Measurements from ENCODE around the gene KRT36. TPM values are rescaled to one million over a fixed set of nuclear protein-coding genes. Genes with fewer than 3 reads are reported as not detected.

Gene KRT36
- total and polyA plus RNA-seq, 2 donors (not counting 1 experiment from before 2014, with no cell fraction given), result not detected

DNA sequence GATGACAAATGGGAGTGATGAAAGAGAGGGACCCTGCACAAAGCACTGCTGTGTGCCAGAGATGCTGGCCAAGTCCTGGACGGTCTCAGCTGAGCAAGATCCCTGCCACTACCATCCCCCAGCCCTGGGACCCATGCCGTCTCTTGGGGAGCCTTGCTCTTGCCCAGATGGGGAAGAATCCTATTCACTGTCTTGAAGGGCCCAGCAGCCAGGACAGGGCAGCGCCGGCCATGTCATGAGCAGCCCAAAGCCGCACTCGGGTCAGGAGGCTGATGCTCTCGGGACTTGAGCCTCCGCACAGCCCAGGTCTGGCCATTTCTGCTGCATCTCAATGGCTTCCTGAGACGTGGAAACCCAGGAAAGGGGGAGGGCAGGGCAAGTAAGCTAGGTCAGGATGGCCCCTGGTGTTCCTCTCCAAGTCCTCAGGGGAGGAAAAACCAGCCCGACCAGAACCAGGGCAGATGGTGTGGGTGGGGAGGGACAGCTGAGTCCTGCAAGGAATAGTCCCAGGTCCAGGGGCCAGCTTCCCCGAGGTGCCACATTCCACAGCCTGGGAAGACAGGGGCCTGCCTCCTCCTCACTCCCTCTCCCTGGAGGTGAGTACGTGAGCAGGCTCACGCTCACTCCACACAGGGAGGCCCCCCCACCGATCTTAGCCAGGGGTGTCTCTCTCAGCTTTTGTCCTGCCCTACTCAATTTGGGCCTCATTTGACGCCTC, 46.2 kb upstream of the KRT36 start:
- no peak for DNase-seq
- Histone ChIP-seq H2AFZ (ENCODE audit: insufficient read depth, low read depth, low read length, poor library complexity, severe bottlenecking) (no peak overlapping the region), H3K79me2 (ENCODE audit: control insufficient read depth, insufficient read depth, low read length) (no peaks in the 10 kb centered on the region), H4K20me1 (ENCODE audit: control insufficient read depth, insufficient read depth, low read length, poor library complexity, severe bottlenecking) (no peaks in the 10 kb centered on the region), H3K27me3 (replicated peaks in 1 of 4; ENCODE audit: control extremely low read depth in 1 of 4, control insufficient read depth in 3 of 4, insufficient read depth in 4 of 4, low read length in 3 of 4) (peaks cover 0 to 15% (median 3%) of the 10 kb centered on the region in 4 experiments), H3K9me3 (ENCODE audit: control extremely low read depth in 1 of 3, control insufficient read depth in 2 of 3, insufficient read depth in 1 of 3, low read length in 2 of 3) (no peaks in the 10 kb centered on the region), H3K9ac (ENCODE audit: low read length) (no peak overlapping the region), H3K4me1 (ENCODE audit: control insufficient read depth in 2 of 2, insufficient read depth in 2 of 2, low read length in 2 of 2) (no peaks in the 10 kb centered on the region), H3K27ac (ENCODE audit: low read length in 2 of 2) (no peak overlapping the region), H3K36me3 (replicated peaks in 1 of 2; ENCODE audit: control extremely low read depth in 1 of 2, control insufficient read depth in 1 of 2, extremely low read depth in 1 of 2, insufficient read depth in 2 of 2, low read length in 1 of 2) (no peaks in the 10 kb centered on the region), H3K4me2 (replicated peaks; ENCODE audit: low read depth, low read length, poor library complexity, severe bottlenecking) (no peak overlapping the region), H3K4me3 (ENCODE audit: control extremely low read depth in 1 of 5, extremely low read depth in 1 of 5, insufficient read depth in 1 of 5, low read depth in 2 of 5, low read length in 4 of 5) (no peak overlapping the region)
- no peak for ATAC-seq (ENCODE audit: low read depth)
- Mint-ChIP-seq H3K9me3 (ENCODE audit: insufficient read depth) (no peaks in the 10 kb centered on the region), H3K27ac (no peak overlapping the region), H3K27me3 (peaks cover 59% of the 10 kb centered on the region), H3K4me3 (no peak overlapping the region), H3K4me1 (no peaks in the 10 kb centered on the region)
- intact Hi-C loops (cut with micrococcal nuclease), result no loop called here
- TF ChIP-seq EZH2 (IDR thresholded peaks at IDR 0.05; ENCODE audit: borderline replicate concordance, insufficient read depth, low read depth, low read length, poor library complexity, severe bottlenecking) (no peak), CTCF (IDR thresholded peaks at IDR 0.05) (no peak)
- ChIA-PET POLR2A (no interaction called here), CTCF (no interaction called here)
- 70% methylated on average over 14 of the region's 15 CpGs for WGBS (ENCODE audit: insufficient coverage)

GRCh38 chr17:41534899-41535546, 45.3 kb upstream of the KRT36 start:
- Mint-ChIP-seq H3K4me1 (no peaks in the 10 kb centered on the region), H3K27ac (no peak overlapping the region), H3K9me3 (ENCODE audit: insufficient read depth) (no peaks in the 10 kb centered on the region), H3K27me3 (peaks cover 60% of the 10 kb centered on the region), H3K4me3 (no peak overlapping the region)
- intact Hi-C loops (cut with micrococcal nuclease), result no loop called here
- Histone ChIP-seq H3K79me2 (ENCODE audit: control insufficient read depth, insufficient read depth, low read length) (no peaks in the 10 kb centered on the region), H3K27ac (ENCODE audit: low read length in 2 of 2) (no peak overlapping the region), H2AFZ (ENCODE audit: insufficient read depth, low read depth, low read length, poor library complexity, severe bottlenecking) (no peak overlapping the region), H4K20me1 (ENCODE audit: control insufficient read depth, insufficient read depth, low read length, poor library complexity, severe bottlenecking) (no peaks in the 10 kb centered on the region), H3K4me1 (ENCODE audit: control insufficient read depth in 2 of 2, insufficient read depth in 2 of 2, low read length in 2 of 2) (no peaks in the 10 kb centered on the region), H3K4me3 (ENCODE audit: control extremely low read depth in 1 of 5, extremely low read depth in 1 of 5, insufficient read depth in 1 of 5, low read depth in 2 of 5, low read length in 4 of 5) (no peak overlapping the region), H3K9ac (ENCODE audit: low read length) (no peak overlapping the region), H3K27me3 (replicated peaks in 1 of 4; ENCODE audit: control extremely low read depth in 1 of 4, control insufficient read depth in 3 of 4, insufficient read depth in 4 of 4, low read length in 3 of 4) (peaks cover 0 to 24% (median 7%) of the 10 kb centered on the region in 4 experiments), H3K9me3 (ENCODE audit: control extremely low read depth in 1 of 3, control insufficient read depth in 2 of 3, insufficient read depth in 1 of 3, low read length in 2 of 3) (no peaks in the 10 kb centered on the region), H3K36me3 (replicated peaks in 1 of 2; ENCODE audit: control extremely low read depth in 1 of 2, control insufficient read depth in 1 of 2, extremely low read depth in 1 of 2, insufficient read depth in 2 of 2, low read length in 1 of 2) (no peaks in the 10 kb centered on the region), H3K4me2 (replicated peaks; ENCODE audit: low read depth, low read length, poor library complexity, severe bottlenecking) (no peak overlapping the region)
- ATAC-seq (ENCODE audit: low read depth) (no peak), DNase-seq (no peak)
- POLR2A ChIA-PET, result no interaction called here
- WGBS (ENCODE audit: insufficient coverage), result 55% methylated on average over 5 of the region's 7 CpGs
- CTCF ChIA-PET, result no interaction called here
- TF ChIP-seq EZH2 (IDR thresholded peaks at IDR 0.05; ENCODE audit: borderline replicate concordance, insufficient read depth, low read depth, low read length, poor library complexity, severe bottlenecking), result no peak
- TF ChIP-seq CTCF (IDR thresholded peaks at IDR 0.05), result no peak
